Gastrocnemius medialis (tissue), 4 donors: ENCODE measurements around the gene TARBP2.

Experiments
- POLR2A ChIP-seq, 2 donors: fragments of 450-650 bp; IDR thresholded peaks; one replicate each; pipeline ENCODE4 v1.6.1; 2017; ENCODE audit warnings: antibody characterized with exemption in 2 of 2, mild to moderate bottlenecking in 2 of 2, moderate library complexity in 2 of 2
- TF ChIP-seq, protein P1 (sequence below), 5 experiments: fragments of 450-650 bp in 3 of 5; fragments of 200-600 bp in 2 of 5; sonication (generic) in 2 of 5; IDR thresholded peaks in 4 of 5; conservative IDR thresholded peaks in 1 of 5; 1 replicate in 4 of 5; 2 replicates in 1 of 5; pipeline ENCODE4 v1.5.1; 2016 to 2019; ENCODE audit warnings: antibody characterized with exemption in 5 of 5, mild to moderate bottlenecking in 3 of 5, moderate library complexity in 3 of 5

DNA sequence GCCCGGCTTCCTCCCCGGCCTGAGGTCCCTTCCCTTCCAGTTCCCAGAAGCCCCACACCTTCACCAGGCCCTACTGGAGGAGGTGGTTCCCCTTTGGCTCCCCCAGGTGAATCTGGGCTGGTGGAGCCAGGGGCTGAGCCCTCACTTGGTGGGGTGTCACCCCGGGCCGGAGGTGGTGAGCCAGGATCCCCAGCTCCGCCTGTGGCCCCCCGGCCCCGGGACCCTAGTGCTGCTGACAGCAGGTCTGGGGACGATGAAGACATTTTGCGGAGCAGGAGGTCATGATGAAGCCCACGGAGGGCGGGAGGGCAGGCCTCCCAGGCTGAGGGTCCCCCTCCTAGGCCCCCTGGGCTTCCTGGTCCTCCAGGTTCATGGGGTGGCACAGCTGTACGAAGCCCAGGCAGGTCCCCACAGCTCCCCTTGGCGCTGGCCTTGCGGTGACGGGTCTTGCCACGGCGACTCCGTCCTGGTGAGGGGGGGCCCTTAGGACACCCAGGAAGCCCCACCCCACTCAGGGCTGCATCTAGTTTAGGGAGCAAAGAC is 18.4 kb upstream of the TARBP2 start:
- TF ChIP-seq POLR2A (IDR thresholded peaks at IDR 0.05): no peak
- TF ChIP-seq, protein P1, sequence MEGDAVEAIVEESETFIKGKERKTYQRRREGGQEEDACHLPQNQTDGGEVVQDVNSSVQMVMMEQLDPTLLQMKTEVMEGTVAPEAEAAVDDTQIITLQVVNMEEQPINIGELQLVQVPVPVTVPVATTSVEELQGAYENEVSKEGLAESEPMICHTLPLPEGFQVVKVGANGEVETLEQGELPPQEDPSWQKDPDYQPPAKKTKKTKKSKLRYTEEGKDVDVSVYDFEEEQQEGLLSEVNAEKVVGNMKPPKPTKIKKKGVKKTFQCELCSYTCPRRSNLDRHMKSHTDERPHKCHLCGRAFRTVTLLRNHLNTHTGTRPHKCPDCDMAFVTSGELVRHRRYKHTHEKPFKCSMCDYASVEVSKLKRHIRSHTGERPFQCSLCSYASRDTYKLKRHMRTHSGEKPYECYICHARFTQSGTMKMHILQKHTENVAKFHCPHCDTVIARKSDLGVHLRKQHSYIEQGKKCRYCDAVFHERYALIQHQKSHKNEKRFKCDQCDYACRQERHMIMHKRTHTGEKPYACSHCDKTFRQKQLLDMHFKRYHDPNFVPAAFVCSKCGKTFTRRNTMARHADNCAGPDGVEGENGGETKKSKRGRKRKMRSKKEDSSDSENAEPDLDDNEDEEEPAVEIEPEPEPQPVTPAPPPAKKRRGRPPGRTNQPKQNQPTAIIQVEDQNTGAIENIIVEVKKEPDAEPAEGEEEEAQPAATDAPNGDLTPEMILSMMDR (IDR thresholded peaks at IDR 0.05 in 4 of 5, conservative IDR thresholded peaks at IDR 0.05 in 1 of 5): no peak
